Lower leg skin (tissue), 3 donors: ENCODE measurements around the gene ECM1.

Experiments used
- POLR2A ChIP-seq, 2 donors: fragments of 450-650 bp; IDR thresholded peaks; one replicate each; pipeline ENCODE4 v1.6.1; 2016 to 2017; ENCODE audit warnings: antibody characterized with exemption in 2 of 2, mild to moderate bottlenecking in 1 of 2, moderate library complexity in 1 of 2
- TF ChIP-seq, protein P1 (sequence below), 3 donors: fragments of 450-650 bp; IDR thresholded peaks; one replicate each; pipeline ENCODE4 v1.5.1; 2016; ENCODE audit warnings: antibody characterized with exemption in 3 of 3, mild to moderate bottlenecking in 3 of 3, moderate library complexity in 2 of 3

GRCh38 chr1:150511985-150512660 is 4.2 kb downstream of the ECM1 start:
- TF ChIP-seq, protein P1, sequence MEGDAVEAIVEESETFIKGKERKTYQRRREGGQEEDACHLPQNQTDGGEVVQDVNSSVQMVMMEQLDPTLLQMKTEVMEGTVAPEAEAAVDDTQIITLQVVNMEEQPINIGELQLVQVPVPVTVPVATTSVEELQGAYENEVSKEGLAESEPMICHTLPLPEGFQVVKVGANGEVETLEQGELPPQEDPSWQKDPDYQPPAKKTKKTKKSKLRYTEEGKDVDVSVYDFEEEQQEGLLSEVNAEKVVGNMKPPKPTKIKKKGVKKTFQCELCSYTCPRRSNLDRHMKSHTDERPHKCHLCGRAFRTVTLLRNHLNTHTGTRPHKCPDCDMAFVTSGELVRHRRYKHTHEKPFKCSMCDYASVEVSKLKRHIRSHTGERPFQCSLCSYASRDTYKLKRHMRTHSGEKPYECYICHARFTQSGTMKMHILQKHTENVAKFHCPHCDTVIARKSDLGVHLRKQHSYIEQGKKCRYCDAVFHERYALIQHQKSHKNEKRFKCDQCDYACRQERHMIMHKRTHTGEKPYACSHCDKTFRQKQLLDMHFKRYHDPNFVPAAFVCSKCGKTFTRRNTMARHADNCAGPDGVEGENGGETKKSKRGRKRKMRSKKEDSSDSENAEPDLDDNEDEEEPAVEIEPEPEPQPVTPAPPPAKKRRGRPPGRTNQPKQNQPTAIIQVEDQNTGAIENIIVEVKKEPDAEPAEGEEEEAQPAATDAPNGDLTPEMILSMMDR (IDR thresholded peaks at IDR 0.05), result no peak
- TF ChIP-seq POLR2A (IDR thresholded peaks at IDR 0.05), result no peak
